H9 (cell line): ENCODE results near the gene GALNT7. TPM values are rescaled to one million over a fixed set of nuclear protein-coding genes. Genes with fewer than 3 reads are reported as not detected.

Experiments
- DNase-seq: peaks from one replicate; pipeline ENCODE4 v3.0.0-alpha.2; 2017
- H2AFZ ChIP-seq: one replicate; pipeline ENCODE4 v1.6.1; 2013; ENCODE audit warnings: mild to moderate bottlenecking, low read length, control low read depth, moderate library complexity
- H2AK5ac ChIP-seq: 2 replicates; pipeline ENCODE4 v1.6.1; 2013; ENCODE audit warnings: low read length, control low read depth, mixed read lengths; ENCODE audit not compliant: insufficient read length
- H2BK120ac ChIP-seq: one replicate; pipeline ENCODE4 v1.6.1; 2013; ENCODE audit warnings: low read depth, mild to moderate bottlenecking, low read length, control low read depth, inconsistent platforms; ENCODE audit not compliant: poor library complexity, severe bottlenecking
- H2BK12ac ChIP-seq: 2 replicates; pipeline ENCODE4 v1.6.1; 2013; ENCODE audit warnings: low read length, control low read depth, mixed read lengths, low read depth; ENCODE audit not compliant: insufficient read length
- H2BK15ac ChIP-seq: 2 replicates; pipeline ENCODE4 v1.6.1; 2013; ENCODE audit warnings: low read depth, low read length, control low read depth
- H2BK20ac ChIP-seq: one replicate; pipeline ENCODE4 v1.6.1; 2013; ENCODE audit warnings: low read depth, mild to moderate bottlenecking, low read length, control low read depth, inconsistent platforms; ENCODE audit not compliant: poor library complexity, severe bottlenecking
- H2BK5ac ChIP-seq: 2 replicates; pipeline ENCODE4 v1.6.1; 2013; ENCODE audit warnings: low read length, control low read depth, mixed read lengths; ENCODE audit not compliant: insufficient read length
- H3K14ac ChIP-seq: 2 replicates; pipeline ENCODE4 v1.6.1; 2013; ENCODE audit warnings: low read length, control low read depth; ENCODE audit not compliant: insufficient read depth
- H3K18ac ChIP-seq: 2 replicates; pipeline ENCODE4 v1.6.1; 2013; ENCODE audit warnings: low read depth, mild to moderate bottlenecking, mixed read lengths, low read length, control low read depth; ENCODE audit not compliant: insufficient read length
- H3K23ac ChIP-seq: 2 replicates; pipeline ENCODE4 v1.6.1; 2013; ENCODE audit warnings: low read length, control low read depth, mixed read lengths, low read depth; ENCODE audit not compliant: insufficient read length
- H3K23me2 ChIP-seq: 2 replicates; pipeline ENCODE4 v1.6.1; 2013; ENCODE audit warnings: low read depth, mild to moderate bottlenecking, mixed read lengths, low read length, control low read depth; ENCODE audit not compliant: insufficient read length, poor library complexity, severe bottlenecking
- H3K27ac ChIP-seq: 2 replicates; pipeline ENCODE4 v1.5.1; 2013; ENCODE audit warnings: low read length, control low read depth, mixed read lengths, low read depth; ENCODE audit not compliant: insufficient read length
- H3K27me3 ChIP-seq: 2 replicates; pipeline ENCODE4 v1.6.1; 2013; ENCODE audit warnings: low read length, control low read depth, inconsistent platforms; ENCODE audit not compliant: insufficient read depth
- H3K4ac ChIP-seq: 2 replicates; pipeline ENCODE4 v1.6.1; 2013; ENCODE audit warnings: low read depth, mild to moderate bottlenecking, control low read depth, inconsistent platforms, low read length, moderate library complexity
- H3K4me1 ChIP-seq: 2 replicates; pipeline ENCODE4 v1.6.1; 2013; ENCODE audit warnings: low read length, control low read depth, inconsistent platforms; ENCODE audit not compliant: insufficient read depth
- H3K4me2 ChIP-seq: 2 replicates; pipeline ENCODE4 v1.6.1; 2013; ENCODE audit warnings: low read length, control low read depth, mixed read lengths; ENCODE audit not compliant: insufficient read length, insufficient read depth
- H3K56ac ChIP-seq: 2 replicates; pipeline ENCODE4 v1.6.1; 2013; ENCODE audit warnings: low read depth, mild to moderate bottlenecking, mixed read lengths, low read length, control low read depth; ENCODE audit not compliant: insufficient read length
- H3K79me1 ChIP-seq: 2 replicates; pipeline ENCODE4 v1.6.1; 2013; ENCODE audit warnings: low read depth, mild to moderate bottlenecking, moderate library complexity, low read length, control low read depth, inconsistent platforms; ENCODE audit not compliant: insufficient read depth, poor library complexity, severe bottlenecking
- H3K79me2 ChIP-seq: 2 replicates; pipeline ENCODE4 v1.6.1; 2013; ENCODE audit warnings: low read length, control low read depth, inconsistent platforms; ENCODE audit not compliant: insufficient read depth
- H3K9ac ChIP-seq: 2 replicates; pipeline ENCODE4 v1.6.1; 2013; ENCODE audit warnings: low read length, control low read depth, mixed read lengths; ENCODE audit not compliant: insufficient read length; ENCODE audit errors: extremely low read depth
- H3K9me3 ChIP-seq: one replicate; pipeline ENCODE4 v1.6.1; 2013; ENCODE audit warnings: low read depth, low read length, inconsistent platforms; ENCODE audit not compliant: control insufficient read depth
- H3T11ph ChIP-seq: one replicate; pipeline ENCODE4 v1.6.1; 2013; ENCODE audit warnings: mild to moderate bottlenecking, low read length, control low read depth, inconsistent platforms
- H4K20me1 ChIP-seq: one replicate; pipeline ENCODE4 v1.6.1; 2013; ENCODE audit not compliant: control insufficient read depth, insufficient read length, insufficient read depth
- H4K5ac ChIP-seq: 2 replicates; pipeline ENCODE4 v1.6.1; 2013; ENCODE audit warnings: low read depth, mild to moderate bottlenecking, mixed read lengths, low read length, control low read depth; ENCODE audit not compliant: insufficient read length
- H4K8ac ChIP-seq: replicated peaks from 2 replicates; pipeline ENCODE4 v1.6.1; 2013; ENCODE audit warnings: low read length, control low read depth, mixed read lengths, low read depth; ENCODE audit not compliant: insufficient read length
- H4K91ac ChIP-seq: 2 replicates; pipeline ENCODE4 v1.6.1; 2013; ENCODE audit warnings: low read depth, mild to moderate bottlenecking, moderate library complexity, mixed read lengths, low read length, control low read depth; ENCODE audit not compliant: insufficient read length
- H3K27ac Mint-ChIP-seq, 3 experiments: 2 replicates in 2 of 3; 3 replicates in 1 of 3; pipeline ENCODE4 v1.8.0; 2020 to 2021; ENCODE audit warnings: mixed read lengths in 3 of 3, mild to moderate bottlenecking in 1 of 3, moderate library complexity in 1 of 3
- H3K27me3 Mint-ChIP-seq: 2 replicates; pipeline ENCODE4 v1.8.0; 2021; ENCODE audit warnings: low read depth, mild to moderate bottlenecking, moderate library complexity, mixed read lengths
- H3K36me3 Mint-ChIP-seq, 3 experiments: 2 replicates in 2 of 3; 3 replicates in 1 of 3; pipeline ENCODE4 v1.8.0; 2020 to 2021; ENCODE audit warnings: low read depth in 3 of 3, mixed read lengths in 3 of 3; ENCODE audit not compliant: insufficient read depth in 1 of 3
- H3K4me1 Mint-ChIP-seq, 2 experiments: 2 replicates each; pipeline ENCODE4 v1.8.0; 2020; ENCODE audit warnings: mixed read lengths in 2 of 2
- H3K4me3 Mint-ChIP-seq, 2 experiments: 2 replicates in 1 of 2; 3 replicates in 1 of 2; pipeline ENCODE4 v1.8.0; 2020 to 2021; ENCODE audit warnings: mild to moderate bottlenecking in 2 of 2, mixed read lengths in 2 of 2, moderate library complexity in 1 of 2
- H3K9me3 Mint-ChIP-seq, 2 experiments: 2 replicates in 1 of 2; 3 replicates in 1 of 2; pipeline ENCODE4 v1.8.0; 2020; ENCODE audit warnings: mild to moderate bottlenecking in 2 of 2, mixed read lengths in 2 of 2, moderate library complexity in 1 of 2
- CTCF ChIP-seq: fragments of 200-600 bp; sonication (generic); conservative IDR thresholded peaks from 3 replicates; pipeline ENCODE4 v1.8.0; 2021; ENCODE audit warnings: antibody characterized with exemption, mild to moderate bottlenecking
- total RNA-seq: library from RNA; stranded (reverse); gene quantifications from 2 replicates; pipeline ENCODE4 v1.2.1, GENCODE V29; 2021

GALNT7 gene
- total RNA-seq, 1 experiment from 2014 or later, result 57.3 TPM

DNA sequence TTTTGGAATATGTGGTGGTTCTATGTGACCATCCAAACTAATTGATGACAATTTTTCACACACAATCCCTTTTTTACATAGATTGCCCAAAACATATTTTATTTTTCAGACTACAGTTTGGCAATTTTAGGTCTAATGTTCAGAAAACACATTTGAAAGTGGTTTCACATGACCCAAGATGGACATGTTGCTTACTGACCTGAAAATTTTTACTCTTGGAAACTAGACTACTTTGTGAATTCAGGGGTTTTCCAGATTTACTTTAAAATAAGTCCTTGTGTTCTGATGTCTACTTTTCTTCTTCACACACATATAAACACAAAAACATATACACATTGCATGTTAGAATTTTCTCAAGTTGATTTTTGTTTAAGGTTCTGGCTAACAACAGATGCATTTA is 86.0 kb downstream of the GALNT7 start:
- H3K4ac ChIP-seq, result no peak overlapping the region
- no peak overlapping the region for H3T11ph ChIP-seq
- no peak overlapping the region for H4K8ac ChIP-seq
- no peak overlapping the region for H2BK15ac ChIP-seq
- H2AK5ac ChIP-seq, result no peak overlapping the region
- H3K27ac Mint-ChIP-seq, result no peak overlapping the region; a peak in 1 of 7 replicates
- H3K23ac ChIP-seq, result no peak overlapping the region
- no peak overlapping the region for H2BK5ac ChIP-seq
- no peak overlapping the region for H3K27ac ChIP-seq
- no peaks in the 10 kb centered on the region for H3K9me3 Mint-ChIP-seq
- H3K18ac ChIP-seq, result no peak overlapping the region
- no peak overlapping the region for H2AFZ ChIP-seq
- H2BK12ac ChIP-seq, result no peak overlapping the region
- H3K4me1 ChIP-seq, result peaks cover 14% of the 10 kb centered on the region; the same call in 1 of the 2 replicates
- H3K9ac ChIP-seq, result no peak overlapping the region
- H3K79me1 ChIP-seq, result peaks cover 4% of the 10 kb centered on the region
- no peak overlapping the region for H4K5ac ChIP-seq
- peaks cover 2 to 10% (median 5%) of the 10 kb centered on the region in 3 experiments; a peak in 4 of 7 replicates for H3K36me3 Mint-ChIP-seq
- no peaks in the 10 kb centered on the region for H4K20me1 ChIP-seq
- H3K4me3 Mint-ChIP-seq, result no peak overlapping the region
- no peak overlapping the region for H2BK20ac ChIP-seq
- H3K27me3 Mint-ChIP-seq, result no peaks in the 10 kb centered on the region
- no peak for DNase-seq
- no peak overlapping the region for H3K14ac ChIP-seq
- no peak overlapping the region for H4K91ac ChIP-seq
- no peak overlapping the region for H3K4me2 ChIP-seq
- H3K79me2 ChIP-seq, result peaks cover 5% of the 10 kb centered on the region; the same call in 1 of the 2 replicates
- peaks cover 43 to 59% of the 10 kb centered on the region in 2 experiments for H3K4me1 Mint-ChIP-seq
- no peak for TF ChIP-seq CTCF
- H3K27me3 ChIP-seq, result no peaks in the 10 kb centered on the region
- H3K56ac ChIP-seq, result no peak overlapping the region
- no peaks in the 10 kb centered on the region for H3K9me3 ChIP-seq
- no peaks in the 10 kb centered on the region for H3K23me2 ChIP-seq
- H2BK120ac ChIP-seq, result no peak overlapping the region
